ENCODE measurements around the gene NANOS1. TPM values are rescaled to one million over a fixed set of nuclear protein-coding genes. Genes with fewer than 3 reads are reported as not detected.

NANOS1 gene
- total and polyA plus RNA-seq, 9 of the 15 experiments (the other 6 are each of a cell fraction or from before 2014, with no cell fraction given), result 0.14 to 1.6 (median 0.83) TPM; not detected in 1

GRCh38 chr10:119026301-119027110 is 3.0 kb upstream of the NANOS1 start (continued):
- TF ChIP-seq RREB1 (CRISPR knock-in tag; IDR thresholded peaks at IDR 0.05) (no peak), C11orf30 (IDR thresholded peaks at IDR 0.05; ENCODE audit: low read depth) (no peak), ZNF77 (CRISPR knock-in tag; IDR thresholded peaks at IDR 0.05) (no peak), ZNF133 (CRISPR knock-in tag; IDR thresholded peaks at IDR 0.05) (no peak), ZNF584 (CRISPR knock-in tag; IDR thresholded peaks at IDR 0.05; ENCODE audit: low read depth) (no peak), ZBTB5 (IDR thresholded peaks at IDR 0.05) (no peak), ZNF609 (CRISPR knock-in tag; IDR thresholded peaks at IDR 0.05; ENCODE audit: borderline replicate concordance) (no peak), SUPT5H (IDR thresholded peaks at IDR 0.05) (no peak), ETV6 (IDR thresholded peaks at IDR 0.05; ENCODE audit: borderline replicate concordance in 1 of 2, low read depth in 2 of 2, low read length in 1 of 2) (no peak), ETV6 (CRISPR knock-in tag; IDR thresholded peaks at IDR 0.05; ENCODE audit: borderline replicate concordance) (no peak), ZNF146 (CRISPR knock-in tag; IDR thresholded peaks at IDR 0.05; ENCODE audit: unreplicated experiment) (no peak)
